Hematopoietic multipotent progenitor cell treated with erythropoietin and hydrocortisone succinate and interleukin-3 and kit ligand, for 8 days (in vitro differentiated cells): ENCODE results near the gene TMPRSS15.

Experiments
- DNase-seq: peaks from one replicate; pipeline ENCODE4 v3.0.0-alpha.2; 2015

TMPRSS15 gene

DNA sequence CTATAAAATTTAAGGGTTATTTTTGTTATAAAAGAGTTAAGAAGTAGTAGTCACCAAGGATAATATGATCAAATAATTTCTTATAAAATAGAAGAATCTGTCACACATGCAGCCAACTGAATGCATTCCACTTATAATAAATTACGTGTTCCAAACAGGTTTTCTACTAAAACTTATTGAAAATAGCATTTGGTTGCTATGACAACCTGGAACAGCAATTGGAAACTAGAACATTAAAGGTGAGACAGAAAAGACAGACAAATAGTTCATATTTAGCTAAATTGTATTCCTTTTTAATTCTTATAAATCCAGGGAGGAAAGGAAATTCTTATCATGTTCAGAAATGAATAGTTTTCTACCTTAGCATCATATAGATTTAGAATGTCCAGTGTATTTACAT is 168.0 kb downstream of the TMPRSS15 start:
- DNase-seq: no peak

- DNase-seq: no peak
Observed at GRCh38 chr21:18228060-18228739, 175.4 kb downstream of the TMPRSS15 start.

DNA sequence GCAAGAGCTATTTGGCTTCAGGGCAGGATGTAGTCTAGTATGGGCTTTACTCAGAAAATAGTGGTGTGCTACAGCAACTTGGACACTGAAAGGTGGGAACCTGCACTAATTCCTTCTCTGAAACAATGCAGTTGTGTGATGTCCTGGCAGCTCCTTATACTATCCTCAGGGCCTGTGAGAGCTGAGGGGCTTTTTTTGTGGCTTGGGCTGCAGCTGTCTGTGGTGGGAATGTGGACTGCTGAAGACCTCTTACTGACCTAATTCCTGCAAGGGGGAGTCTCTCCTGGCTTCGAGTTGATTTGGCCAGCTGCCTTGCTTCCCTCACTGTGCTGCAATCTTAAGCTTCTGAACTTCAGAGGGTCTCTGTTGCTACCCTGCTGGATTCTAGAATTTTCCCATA is 181.2 kb downstream of the TMPRSS15 start:
- DNase-seq: no peak

GRCh38 chr21:18220498-18220897 is 183.1 kb downstream of the TMPRSS15 start:
- no peak for DNase-seq
